HepG2 (cell line): Measurements from ENCODE around the gene PPFIA4. TPM values are rescaled to one million over a fixed set of nuclear protein-coding genes. Genes with fewer than 3 reads are reported as not detected.

Experiments used
- ARID4A ChIP-seq: sonication (generic); formaldehyde crosslinking; IDR thresholded peaks from 2 replicates; pipeline ENCODE4 v1.5.0; 2020; ENCODE audit warnings: mild to moderate bottlenecking, missing genetic modification reagents, borderline replicate concordance
- DMAP1 ChIP-seq: IDR thresholded peaks from 2 replicates; pipeline ENCODE4 v1.6.1; 2016
- IRF2 ChIP-seq: IDR thresholded peaks from 2 replicates; pipeline ENCODE4 v1.6.1; 2018; ENCODE audit warnings: missing genetic modification reagents, missing compliant biosample characterization
- NCOR1 ChIP-seq: fragments of 200-600 bp; sonication (generic); IDR thresholded peaks from 2 replicates; pipeline ENCODE4 v1.7.0; 2017; ENCODE audit warnings: antibody characterized with exemption, low read length, borderline replicate concordance
- PRPF4 ChIP-seq: fragments of 200-400 bp; formaldehyde crosslinking; IDR thresholded peaks from 2 replicates; pipeline ENCODE4 v1.6.1; 2016; ENCODE audit warnings: low read length, low read depth; ENCODE audit not compliant: poor library complexity, severe bottlenecking
- ZBTB34 ChIP-seq: sonication (generic); formaldehyde crosslinking; IDR thresholded peaks from 2 replicates; pipeline ENCODE4 v1.8.0; 2022; ENCODE audit warnings: mild to moderate bottlenecking, missing genetic modification reagents
- ZBTB44 ChIP-seq: sonication (generic); formaldehyde crosslinking; IDR thresholded peaks from 2 replicates; pipeline ENCODE4 v1.4.0; 2020; ENCODE audit warnings: missing genetic modification reagents
- ZFP82 ChIP-seq: sonication (generic); formaldehyde crosslinking; IDR thresholded peaks from 2 replicates; pipeline ENCODE4 v1.5.1; 2020; ENCODE audit warnings: mild to moderate bottlenecking, missing genetic modification reagents, borderline replicate concordance
- ZNF407 ChIP-seq: sonication (generic); formaldehyde crosslinking; IDR thresholded peaks from one replicate; pipeline ENCODE4 v1.5.1; 2020; ENCODE audit warnings: mild to moderate bottlenecking, missing genetic modification reagents; ENCODE audit errors: not compliant biosample characterization
- polyA plus RNA-seq, 8 experiments: library from polyadenylated mRNA; depleted of rRNA in 3 of 8; stranded (reverse) in 7 of 8; unstranded in 1 of 8; fragments of >200 nt; fragmentation: Illumina TruSeq in 4 of 8; extraction: Trizol in 4 of 8; gene quantifications; 2 replicates each; pipeline versions ENCODE4 v1.2.1 to v1.2.3, GENCODE V29; 2011 to 2016; ENCODE audit warnings: low read depth in 4 of 8, missing spikeins in 1 of 8, mixed read lengths in 1 of 8; ENCODE audit not compliant: insufficient read depth in 1 of 8
- total RNA-seq, 5 experiments: library from RNA; depleted of rRNA; stranded (reverse); fragments of >200 nt; fragmentation: Illumina TruSeq; extraction: Trizol; gene quantifications; 2 replicates each; pipeline ENCODE4 v1.2.3, GENCODE V29; 2016; ENCODE audit warnings: low read depth in 1 of 5

Gene PPFIA4
- total and polyA plus RNA-seq, 2 of the 13 experiments (the other 11 are each of a cell fraction or from before 2014, with no cell fraction given), result 6.4 TPM; not detected in 1

GRCh38 chr1:203006948-203007871 is 19.1 kb upstream of the PPFIA4 start, which contains the start of gene TMEM183A (continued):
- TF ChIP-seq ARID4A (CRISPR knock-in tag), result peak; percentile 84
- TF ChIP-seq DMAP1 (CRISPR knock-in tag), result peak; percentile 72
- no peak for TF ChIP-seq ZFP82
- peak; percentile 64; the same call in 1 of the 2 replicates for TF ChIP-seq IRF2
- no peak for TF ChIP-seq NCOR1
- TF ChIP-seq ZBTB44 (CRISPR knock-in tag), result no peak
- no peak for TF ChIP-seq ZBTB34
- no peak for TF ChIP-seq ZNF407 (CRISPR knock-in tag)
- no peak for TF ChIP-seq PRPF4
